HL-60 (cell line): Measurements from ENCODE around the gene CLTB.

ENCODE experiments used
- POLR2AphosphoS5 ChIP-seq: IDR thresholded peaks from 2 replicates; pipeline ENCODE4 v1.6.1; 2012; ENCODE audit warnings: low read depth
- TF ChIP-seq, protein P1 (sequence below): IDR thresholded peaks from one replicate; pipeline ENCODE4 v1.5.1; 2011; ENCODE audit warnings: low read length, control low read depth, inconsistent platforms; ENCODE audit not compliant: insufficient read depth

DNA sequence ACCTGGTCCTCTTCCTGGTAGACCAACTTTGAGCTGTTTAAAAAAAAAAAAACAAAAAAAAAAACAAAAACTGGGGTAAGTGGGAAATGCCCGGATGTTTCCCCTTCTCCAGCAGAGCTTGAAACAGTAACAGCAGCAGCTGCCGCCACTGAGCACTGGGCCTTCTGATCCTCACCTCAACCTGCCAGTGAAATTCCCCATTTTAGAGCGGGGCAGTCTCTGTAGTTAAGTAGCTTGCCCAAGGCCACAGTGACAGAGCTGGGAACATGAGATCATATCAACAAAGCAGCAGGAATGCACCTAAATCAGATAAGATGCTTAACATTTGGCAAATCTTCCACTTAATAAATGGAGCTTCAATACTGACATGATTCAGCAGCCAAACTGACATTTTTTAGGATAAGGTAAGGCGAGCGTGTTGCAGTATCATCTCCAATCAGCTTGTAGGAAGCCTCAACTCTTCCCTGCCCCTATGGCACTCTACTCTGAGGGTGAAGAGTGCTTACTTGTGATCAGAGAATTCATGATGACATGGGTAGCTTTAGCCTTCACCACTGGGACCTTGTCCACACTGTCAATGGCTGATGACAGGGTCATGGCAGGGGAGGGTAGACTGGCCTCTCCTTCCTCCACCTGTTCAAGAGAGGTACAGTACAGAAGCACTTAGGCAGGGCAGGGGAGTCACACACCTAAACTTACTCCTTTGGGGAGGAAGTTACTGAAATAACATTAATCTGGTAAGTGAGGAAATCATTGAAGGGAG, 64.0 kb downstream of the CLTB start:
- TF ChIP-seq, protein P1, sequence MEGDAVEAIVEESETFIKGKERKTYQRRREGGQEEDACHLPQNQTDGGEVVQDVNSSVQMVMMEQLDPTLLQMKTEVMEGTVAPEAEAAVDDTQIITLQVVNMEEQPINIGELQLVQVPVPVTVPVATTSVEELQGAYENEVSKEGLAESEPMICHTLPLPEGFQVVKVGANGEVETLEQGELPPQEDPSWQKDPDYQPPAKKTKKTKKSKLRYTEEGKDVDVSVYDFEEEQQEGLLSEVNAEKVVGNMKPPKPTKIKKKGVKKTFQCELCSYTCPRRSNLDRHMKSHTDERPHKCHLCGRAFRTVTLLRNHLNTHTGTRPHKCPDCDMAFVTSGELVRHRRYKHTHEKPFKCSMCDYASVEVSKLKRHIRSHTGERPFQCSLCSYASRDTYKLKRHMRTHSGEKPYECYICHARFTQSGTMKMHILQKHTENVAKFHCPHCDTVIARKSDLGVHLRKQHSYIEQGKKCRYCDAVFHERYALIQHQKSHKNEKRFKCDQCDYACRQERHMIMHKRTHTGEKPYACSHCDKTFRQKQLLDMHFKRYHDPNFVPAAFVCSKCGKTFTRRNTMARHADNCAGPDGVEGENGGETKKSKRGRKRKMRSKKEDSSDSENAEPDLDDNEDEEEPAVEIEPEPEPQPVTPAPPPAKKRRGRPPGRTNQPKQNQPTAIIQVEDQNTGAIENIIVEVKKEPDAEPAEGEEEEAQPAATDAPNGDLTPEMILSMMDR = no peak
- no peak for TF ChIP-seq POLR2AphosphoS5
